HCT116 (cell line): ENCODE results near the gene RPL21. TPM values are rescaled to one million over a fixed set of nuclear protein-coding genes. Genes with fewer than 3 reads are reported as not detected.

Experiments
- ATAC-seq: fragments of 200-7000 bp; cut with Tn5 transposase; 2 replicates; pipeline ENCODE4 v1.9.1; 2020; ENCODE audit warnings: mild to moderate bottlenecking, moderate library complexity
- BruUV-seq: library from RNA; stranded (reverse); fragments of 400-500 nt; replicated peaks from 2 replicates; lab custom pipeline; 2021; lab: Mats Ljungman, UMichigan
- CTCF ChIA-PET: fragments of 300-600 bp; sonication (Branson Sonifier 250); formaldehyde crosslinking; loops from one replicate; lab custom pipeline; 2021; ENCODE audit warnings: antibody characterized with exemption; lab: Charles Lee
- POLR2A ChIA-PET: fragments of 300-600, 350-600 bp; sonication (Branson Sonifier 250); formaldehyde crosslinking; loops from one replicate; lab custom pipeline; 2021; ENCODE audit warnings: antibody characterized with exemption; lab: Charles Lee
- RAD21 ChIA-PET, 2 experiments: fragments of 300-600 bp; sonication (Branson Sonifier 250); formaldehyde crosslinking; loops; one replicate each; lab custom pipeline; 2023; ENCODE audit warnings: low total read pairs in 2 of 2; ENCODE audit not compliant: uncharacterized antibody in 2 of 2, unreplicated experiment in 2 of 2, low non-redundant PET in 1 of 2; lab: Charles Lee
- DNase-seq: peaks from one replicate; pipeline ENCODE4 v3.0.0-alpha.2; 2010; ENCODE audit warnings: low read depth, low spot score
- H2AFZ ChIP-seq: fragments of 200-600 bp; shearing (Covaris generic), sonication (generic); 2 replicates; pipeline ENCODE4 v1.6.1; 2017; ENCODE audit warnings: low read depth, mixed run types, mixed read lengths, antibody characterized with exemption, low read length; ENCODE audit not compliant: poor library complexity, severe bottlenecking
- H3K27ac ChIP-seq: 2 replicates; pipeline ENCODE4 v1.5.1; 2012; ENCODE audit warnings: low read depth, low read length
- H3K27me3 ChIP-seq: fragments of 200-600 bp; sonication (generic); 2 replicates; pipeline ENCODE4 v1.6.1; 2016; ENCODE audit warnings: mixed run types, low read length, mixed read lengths; ENCODE audit not compliant: insufficient read depth
- H3K36me3 ChIP-seq, 2 experiments: fragments of 200-500 bp in 1 of 2; fragments of 200-600 bp in 1 of 2; sonication (Bioruptor generic) in 1 of 2; sonication (generic) in 1 of 2; 2 replicates each; pipeline versions ENCODE4 v1.5.1 to v1.6.1; 2014 to 2016; ENCODE audit warnings: low read length in 2 of 2, inconsistent platforms in 1 of 2, mixed read lengths in 1 of 2, mixed run types in 1 of 2; ENCODE audit not compliant: insufficient read depth in 2 of 2, control insufficient read depth in 1 of 2
- H3K4me1 ChIP-seq, 2 experiments: fragments of 200-600 bp in 1 of 2; sonication (generic) in 1 of 2; 2 replicates each; pipeline versions ENCODE4 v1.5.1 to v1.6.1; 2012 to 2017; ENCODE audit warnings: low read length in 2 of 2, inconsistent platforms in 1 of 2, mild to moderate bottlenecking in 1 of 2, mixed read lengths in 1 of 2, mixed run types in 1 of 2, moderate library complexity in 1 of 2; ENCODE audit not compliant: insufficient read depth in 2 of 2, control insufficient read depth in 1 of 2
- H3K4me2 ChIP-seq: fragments of 200-600 bp; sonication (generic); 2 replicates; pipeline ENCODE4 v1.6.1; 2017; ENCODE audit warnings: mixed run types, low read length, mixed read lengths
- H3K4me3 ChIP-seq, 2 experiments: fragments of 200-600 bp in 1 of 2; sonication (generic) in 1 of 2; replicated peaks in 1 of 2; 2 replicates each; pipeline ENCODE4 v1.5.1; 2011 to 2016; ENCODE audit warnings: low read length in 2 of 2, control low read depth in 1 of 2, low read depth in 1 of 2, mild to moderate bottlenecking in 1 of 2, mixed read lengths in 1 of 2, mixed run types in 1 of 2
- H3K79me2 ChIP-seq: fragments of 200-600 bp; sonication (generic); 2 replicates; pipeline ENCODE4 v1.6.1; 2017; ENCODE audit warnings: mild to moderate bottlenecking, mixed run types, low read length, moderate library complexity, mixed read lengths; ENCODE audit not compliant: insufficient read depth
- H3K9ac ChIP-seq: fragments of 200-600 bp; sonication (generic); 2 replicates; pipeline ENCODE4 v1.6.1; 2016; ENCODE audit warnings: low read length, mixed read lengths
- H3K9me2 ChIP-seq: fragments of 200-600 bp; sonication (generic), shearing (Covaris generic); 2 replicates; pipeline ENCODE4 v1.6.1; 2017; ENCODE audit warnings: mixed run types, mild to moderate bottlenecking, moderate library complexity; ENCODE audit not compliant: insufficient read depth
- H3K9me3 ChIP-seq, 2 experiments: fragments of 200-500 bp in 1 of 2; fragments of 200-600 bp in 1 of 2; sonication (Bioruptor generic) in 1 of 2; sonication (generic) in 1 of 2; 2 replicates each; pipeline ENCODE4 v1.6.1; 2014 to 2017; ENCODE audit warnings: low read length in 2 of 2, mixed read lengths in 2 of 2, inconsistent platforms in 1 of 2, low read depth in 1 of 2, mild to moderate bottlenecking in 1 of 2, mixed run types in 1 of 2, moderate library complexity in 1 of 2; ENCODE audit not compliant: control insufficient read depth in 1 of 2, insufficient read depth in 1 of 2
- H4K20me1 ChIP-seq: fragments of 200-600 bp; sonication (generic), shearing (Covaris generic); 2 replicates; pipeline ENCODE4 v1.6.1; 2017; ENCODE audit warnings: mixed run types, mild to moderate bottlenecking, moderate library complexity; ENCODE audit not compliant: insufficient read depth
- ATF3 ChIP-seq: IDR thresholded peaks from 2 replicates; pipeline ENCODE4 v1.6.1; 2012
- CTCF ChIP-seq, 3 experiments: fragments of 200-600 bp in 1 of 3; sonication (generic) in 1 of 3; IDR thresholded peaks in 2 of 3; conservative IDR thresholded peaks in 1 of 3; 2 replicates each; pipeline ENCODE4 v1.5.1; 2012 to 2017; ENCODE audit warnings: low read depth in 2 of 3, low read length in 2 of 3, antibody characterized with exemption in 1 of 3, borderline replicate concordance in 1 of 3, control low read depth in 1 of 3, mild to moderate bottlenecking in 1 of 3, mixed read lengths in 1 of 3, mixed run types in 1 of 3, moderate library complexity in 1 of 3; ENCODE audit not compliant: insufficient read depth in 1 of 3
- EGR1 ChIP-seq: IDR thresholded peaks from 2 replicates; pipeline ENCODE4 v1.6.1; 2012; ENCODE audit warnings: low read depth
- ELF1 ChIP-seq: IDR thresholded peaks from 2 replicates; pipeline ENCODE4 v1.6.1; 2012; ENCODE audit warnings: low read depth, borderline replicate concordance
- EZH2 ChIP-seq: fragments of 200-600 bp; sonication (generic); IDR thresholded peaks from 2 replicates; pipeline ENCODE4 v1.6.1; 2017; ENCODE audit warnings: antibody characterized with exemption, mixed run types
- FOSL1 ChIP-seq: IDR thresholded peaks from 2 replicates; pipeline ENCODE4 v1.6.1; 2012; ENCODE audit warnings: low read depth
- MAX ChIP-seq: IDR thresholded peaks from 2 replicates; pipeline ENCODE4 v1.6.1; 2012
- POLR2A ChIP-seq: IDR thresholded peaks from 2 replicates; pipeline ENCODE4 v1.7.0; 2011; ENCODE audit warnings: borderline replicate concordance; ENCODE audit not compliant: insufficient read depth, insufficient read length; ENCODE audit errors: extremely low read depth
- POLR2AphosphoS5 ChIP-seq: IDR thresholded peaks from 2 replicates; pipeline ENCODE4 v1.6.1; 2011; ENCODE audit warnings: mild to moderate bottlenecking, low read depth, low read length, moderate library complexity
- RAD21 ChIP-seq: IDR thresholded peaks from 2 replicates; pipeline ENCODE4 v1.6.1; 2012; ENCODE audit warnings: low read depth, mild to moderate bottlenecking
- REST ChIP-seq: IDR thresholded peaks from 2 replicates; pipeline ENCODE4 v1.6.1; 2012; ENCODE audit warnings: low read depth
- YY1 ChIP-seq: IDR thresholded peaks from 2 replicates; pipeline ENCODE4 v1.6.1; 2011; ENCODE audit warnings: low read length, low read depth, moderate library complexity, mild to moderate bottlenecking; ENCODE audit not compliant: insufficient replicate concordance; ENCODE audit errors: extremely low read depth
- ZBTB33 ChIP-seq: IDR thresholded peaks from 2 replicates; pipeline ENCODE4 v1.6.1; 2011; ENCODE audit warnings: mild to moderate bottlenecking, low read length, moderate library complexity; ENCODE audit not compliant: insufficient replicate concordance; ENCODE audit errors: extremely low read depth
- ZNF274 ChIP-seq: fragments of 200-500 bp; sonication (Bioruptor generic); IDR thresholded peaks from 2 replicates; pipeline ENCODE4 v1.6.1; 2014; ENCODE audit warnings: mild to moderate bottlenecking, low read depth, low read length, inconsistent platforms
- intact Hi-C: fragments of 100-400 bp; cut with micrococcal nuclease; formaldehyde crosslinking; loops from 2 replicates; pipeline ENCODE4 v1.10.0; 2022
- total RNA-seq: library from RNA; stranded (reverse); gene quantifications from one replicate; pipeline ENCODE4 v1.2.1, GENCODE V29; 2021; ENCODE audit not compliant: unreplicated experiment

Gene RPL21
- total RNA-seq, 1 experiment from 2014 or later: 915 TPM

- DNase-seq (no peak), ATAC-seq (no peak)
- ChIA-PET POLR2A (no interaction called here), RAD21 (no interaction called here), CTCF (no interaction called here)
- H4K20me1 ChIP-seq: peaks cover 11% of the 10 kb centered on the region; the same call in 1 of the 2 replicates
- peak overlapping the region; percentile 93 for H3K4me2 ChIP-seq
- TF ChIP-seq ZNF274 (no peak), REST (no peak), CTCF (IDR thresholded peaks at IDR 0.05 in 2 of 3, conservative IDR thresholded peaks at IDR 0.05 in 1 of 3; ENCODE audit: borderline replicate concordance in 1 of 3, insufficient read depth in 1 of 3, low read depth in 2 of 3, low read length in 2 of 3) (no peak), EZH2 (no peak), ZBTB33 (no peak), MAX (no peak), ATF3 (no peak), RAD21 (no peak), EGR1 (no peak), FOSL1 (no peak), POLR2A (no peak), POLR2AphosphoS5 (no peak), ELF1 (no peak), YY1 (no peak)
- no TSS peak for BruUV-seq
- H3K9me3 ChIP-seq: no peaks in the 10 kb centered on the region
- H3K79me2 ChIP-seq: peaks cover 82% of the 10 kb centered on the region
- H3K9me2 ChIP-seq: no peaks in the 10 kb centered on the region
- H3K36me3 ChIP-seq: peaks cover 31 to 49% of the 10 kb centered on the region in 2 experiments
- peak overlapping the region; percentile 99 for H3K9ac ChIP-seq
- intact Hi-C loops: loop anchor here (2.0 to 5.0 kb wide), 2 partner anchors 86 to 210 kb away; no protein-coding TSS in a partner anchor
- no peak overlapping the region for H2AFZ ChIP-seq
- H3K4me1 ChIP-seq: peaks cover 13 to 22% of the 10 kb centered on the region in 2 experiments; a peak in 3 of 4 replicates
- H3K4me3 ChIP-seq: peak overlapping the region; percentile 86 to 96
- no peaks in the 10 kb centered on the region for H3K27me3 ChIP-seq
- peak overlapping the region; percentile 96 for H3K27ac ChIP-seq
Observed at GRCh38 chr13:27252467-27252866, 1.1 kb downstream of the RPL21 start.
